DMS53 treated with DMSO at 0.1 percent for 48 hours (cell line): ENCODE results near the gene HOXC11.

Source experiments
- DNase-seq: peaks from one replicate; lab custom pipeline; 2025; ENCODE audit not compliant: unreplicated experiment; lab: John Stamatoyannopoulos, UW

HOXC11 gene

GRCh38 chr12:53984901-53985691 lies 12.2 kb downstream of the HOXC11 start, which contains the start of gene HOXC10:
Gene HOXC10, plus strand, starts transcription at chr12:53985146. Its CDS starts 114 bp downstream, at chr12:53985260.
- no peak for DNase-seq

DNA sequence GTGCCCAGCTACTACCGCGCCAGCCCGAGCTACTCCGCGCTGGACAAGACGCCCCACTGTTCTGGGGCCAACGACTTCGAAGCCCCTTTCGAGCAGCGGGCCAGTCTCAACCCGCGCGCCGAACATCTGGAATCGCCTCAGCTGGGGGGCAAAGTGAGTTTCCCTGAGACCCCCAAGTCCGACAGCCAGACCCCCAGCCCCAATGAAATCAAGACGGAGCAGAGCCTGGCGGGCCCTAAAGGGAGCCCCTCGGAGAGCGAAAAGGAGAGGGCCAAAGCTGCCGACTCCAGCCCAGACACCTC lies 12.7 kb downstream of the HOXC11 start:
- no peak for DNase-seq

DNA sequence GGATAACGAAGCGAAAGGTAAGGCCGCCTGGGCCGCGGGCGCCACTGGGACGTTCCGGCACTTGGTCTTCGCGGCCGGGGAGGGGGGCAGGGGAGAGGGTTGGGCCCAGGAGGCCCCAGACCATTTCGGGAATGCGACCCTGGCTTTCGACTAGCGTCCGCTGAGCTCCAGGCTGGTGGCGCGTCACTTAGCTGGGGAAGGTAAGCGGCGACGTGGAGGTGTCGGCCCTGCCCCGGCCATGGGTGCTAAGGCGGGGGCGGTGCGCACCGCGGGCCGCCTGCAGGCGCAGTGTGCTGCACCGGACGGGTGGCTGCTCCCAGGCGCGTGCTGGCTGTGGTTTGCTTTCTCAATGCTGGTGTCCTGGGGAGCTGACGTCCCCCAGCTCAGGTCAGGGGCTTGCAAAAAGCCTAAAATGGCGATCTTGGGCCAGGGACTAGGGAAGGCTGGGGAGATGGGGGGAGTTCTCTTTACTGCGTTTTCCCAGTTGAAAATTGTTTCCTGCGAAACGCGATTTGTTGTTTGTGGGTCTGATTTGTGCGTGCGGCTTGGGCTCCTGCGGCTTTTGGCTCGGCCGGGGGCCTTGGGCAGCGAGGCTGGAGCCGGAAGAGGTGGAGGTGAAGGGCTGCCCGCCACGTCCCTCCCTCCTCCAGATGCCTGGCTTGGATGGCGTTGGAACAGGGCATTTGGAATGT lies 13.2 kb downstream of the HOXC11 start:
- no peak for DNase-seq

DNA sequence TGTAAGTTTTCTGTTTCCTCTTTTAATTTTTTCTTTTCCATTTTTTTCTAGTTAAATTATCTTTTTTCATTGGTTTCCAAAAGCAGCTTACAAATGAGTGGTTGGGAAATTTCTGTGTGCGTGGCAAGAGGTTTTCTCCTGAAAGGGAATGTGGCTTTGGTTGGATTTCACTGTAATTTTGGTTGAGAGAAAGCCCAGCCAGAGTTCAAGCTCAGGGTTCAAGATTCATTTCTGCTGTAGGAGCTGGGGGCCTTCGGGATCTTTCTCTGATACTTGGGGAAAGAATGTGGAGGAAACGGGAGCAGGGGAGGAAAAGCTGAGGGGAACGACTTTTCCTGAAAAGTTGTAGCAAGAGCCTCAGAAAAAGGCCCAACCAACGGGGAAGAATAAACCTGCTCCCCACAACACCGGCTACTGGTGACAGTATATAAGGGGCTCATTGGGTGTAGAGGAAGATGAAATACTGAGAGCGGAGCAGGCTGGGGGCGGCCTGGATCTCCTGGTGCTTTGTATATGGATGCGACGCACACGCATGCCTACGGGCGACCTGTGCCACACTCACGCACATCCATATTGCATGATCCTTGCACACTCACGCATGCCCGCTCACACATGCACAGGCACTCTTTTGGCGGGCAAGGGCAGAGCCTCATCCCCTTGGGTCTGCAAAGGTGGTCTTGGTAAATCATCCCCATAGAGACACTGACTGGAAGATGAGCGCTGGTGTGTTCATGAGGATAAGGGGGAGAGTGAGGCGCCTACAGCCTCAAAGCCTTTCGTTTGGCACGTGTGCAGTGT lies 14.0 kb downstream of the HOXC11 start:
- DNase-seq = no peak

GRCh38 chr12:53987787-53988230 lies 14.9 kb downstream of the HOXC11 start:
- DNase-seq = no peak

- no peak for DNase-seq
Observed at GRCh38 chr12:53988541-53989226, 15.8 kb downstream of the HOXC11 start.

DNA sequence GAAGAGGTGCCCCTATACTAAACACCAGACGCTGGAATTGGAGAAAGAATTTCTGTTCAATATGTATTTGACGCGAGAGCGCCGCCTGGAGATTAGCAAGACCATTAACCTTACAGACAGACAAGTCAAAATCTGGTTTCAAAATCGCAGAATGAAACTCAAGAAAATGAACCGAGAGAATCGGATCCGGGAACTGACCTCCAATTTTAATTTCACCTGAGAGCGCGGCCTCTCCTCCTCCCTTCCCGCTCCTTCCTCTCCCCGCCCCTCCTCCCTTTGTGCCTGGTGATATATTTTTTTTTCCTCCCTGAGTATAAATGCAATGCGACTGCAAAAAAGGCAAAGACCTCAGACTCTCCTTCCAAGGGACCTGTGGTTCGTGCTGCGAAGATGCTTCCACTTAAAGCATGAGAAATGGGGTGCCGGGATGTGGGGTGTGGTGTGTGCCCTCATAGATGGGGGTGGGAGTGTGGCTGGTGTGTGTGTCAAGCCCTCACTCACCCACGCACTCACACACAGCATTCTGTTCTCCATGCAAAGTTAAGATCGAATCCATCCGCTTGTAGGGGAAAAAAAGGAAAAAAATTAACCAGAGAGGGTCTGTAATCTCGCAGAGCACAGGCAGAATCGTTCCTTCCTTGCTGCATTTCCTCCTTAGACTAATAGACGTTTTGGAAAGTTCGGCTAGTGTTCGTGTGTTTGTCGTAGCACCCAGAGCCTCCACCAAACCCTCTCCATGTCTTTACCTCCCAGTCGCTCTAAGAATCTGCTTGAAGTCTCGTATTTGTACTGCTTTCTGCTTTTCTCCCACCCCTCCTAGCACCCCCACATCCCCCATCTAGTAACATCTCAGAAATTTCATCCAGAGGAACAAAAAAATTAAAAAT lies 16.5 kb downstream of the HOXC11 start:
- DNase-seq = no peak

DNA sequence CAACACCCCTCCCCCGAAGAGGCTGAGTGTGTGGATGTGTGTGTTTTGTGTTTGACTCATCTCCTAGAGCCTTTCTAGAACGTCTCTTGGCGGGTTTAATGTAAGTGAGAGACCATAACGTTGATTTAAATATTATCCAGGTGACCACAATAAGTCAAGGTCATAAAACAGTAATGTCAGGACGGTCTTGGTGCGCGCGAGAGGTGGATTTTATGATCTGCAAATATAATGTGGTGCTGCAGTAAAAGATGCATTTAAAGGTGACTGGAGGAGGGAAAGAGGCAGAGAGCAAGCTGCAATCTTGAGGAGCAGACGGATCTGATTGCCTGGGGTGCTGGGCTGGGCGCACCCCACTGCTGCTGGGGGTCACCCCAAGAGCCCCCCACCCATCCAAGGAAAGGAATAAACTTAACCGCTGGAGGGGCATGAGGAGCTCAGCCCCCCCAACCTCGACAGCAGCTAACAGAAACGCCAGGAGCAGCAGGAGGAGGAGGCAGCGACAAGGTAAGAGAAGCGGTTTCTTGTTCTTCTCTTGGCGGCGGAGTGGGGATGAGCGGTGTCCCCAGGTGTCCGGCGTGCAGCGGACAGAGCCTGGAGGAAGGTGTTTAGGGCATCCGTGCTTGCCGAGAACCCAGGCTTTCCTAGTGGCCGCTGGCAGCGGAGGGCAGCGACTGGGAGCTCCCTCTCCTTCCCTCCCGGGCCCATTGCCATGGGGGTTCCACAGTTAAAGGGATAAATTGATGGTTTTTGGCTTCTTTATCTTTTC lies 17.6 kb downstream of the HOXC11 start:
- no peak for DNase-seq

DNA sequence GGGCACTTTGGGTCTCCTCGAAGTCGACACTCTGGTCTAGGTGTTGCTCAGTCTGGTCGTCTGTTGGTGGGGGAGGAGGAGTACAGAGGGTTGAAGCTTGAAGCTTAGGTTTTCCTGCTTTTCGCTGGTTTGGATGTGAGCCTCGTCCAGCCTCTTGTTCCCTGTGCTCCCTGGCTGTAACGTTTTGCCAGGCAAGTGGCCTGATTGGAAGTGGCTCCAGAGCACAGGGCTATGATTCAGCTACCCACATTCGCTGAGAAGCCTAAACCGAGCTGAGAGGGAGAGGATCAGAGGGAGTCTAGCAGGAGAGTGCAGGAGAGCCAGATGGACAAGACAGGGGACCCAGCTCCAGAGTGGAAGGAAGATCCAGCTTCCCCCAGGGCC lies 18.1 kb downstream of the HOXC11 start:
- DNase-seq = no peak

DNA sequence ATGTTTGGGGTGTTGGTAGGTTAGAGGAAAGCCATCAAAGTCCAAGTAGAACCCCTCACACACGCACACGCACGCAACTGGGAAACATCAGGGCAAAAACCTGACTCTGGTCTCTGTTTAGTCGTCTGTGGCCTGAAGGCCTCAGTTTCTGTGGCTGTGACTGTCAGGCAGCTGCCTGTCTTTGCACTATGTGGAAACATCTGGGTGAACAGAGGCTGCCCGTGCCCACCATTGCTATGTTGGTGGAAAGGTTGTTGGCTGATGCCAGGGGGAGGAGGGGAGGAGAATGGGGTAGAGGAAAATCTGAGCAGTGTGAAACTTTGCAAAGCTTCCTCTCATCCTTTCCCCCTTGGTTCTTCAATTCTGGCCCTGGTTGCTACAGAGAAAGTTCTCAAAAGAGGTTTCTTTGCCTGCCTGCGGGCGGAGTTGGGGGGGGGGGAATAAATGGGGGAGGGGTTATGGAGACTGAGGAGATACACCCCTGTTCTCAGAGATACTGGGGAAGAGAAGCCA lies 19.5 kb downstream of the HOXC11 start:
- DNase-seq = no peak

DNA sequence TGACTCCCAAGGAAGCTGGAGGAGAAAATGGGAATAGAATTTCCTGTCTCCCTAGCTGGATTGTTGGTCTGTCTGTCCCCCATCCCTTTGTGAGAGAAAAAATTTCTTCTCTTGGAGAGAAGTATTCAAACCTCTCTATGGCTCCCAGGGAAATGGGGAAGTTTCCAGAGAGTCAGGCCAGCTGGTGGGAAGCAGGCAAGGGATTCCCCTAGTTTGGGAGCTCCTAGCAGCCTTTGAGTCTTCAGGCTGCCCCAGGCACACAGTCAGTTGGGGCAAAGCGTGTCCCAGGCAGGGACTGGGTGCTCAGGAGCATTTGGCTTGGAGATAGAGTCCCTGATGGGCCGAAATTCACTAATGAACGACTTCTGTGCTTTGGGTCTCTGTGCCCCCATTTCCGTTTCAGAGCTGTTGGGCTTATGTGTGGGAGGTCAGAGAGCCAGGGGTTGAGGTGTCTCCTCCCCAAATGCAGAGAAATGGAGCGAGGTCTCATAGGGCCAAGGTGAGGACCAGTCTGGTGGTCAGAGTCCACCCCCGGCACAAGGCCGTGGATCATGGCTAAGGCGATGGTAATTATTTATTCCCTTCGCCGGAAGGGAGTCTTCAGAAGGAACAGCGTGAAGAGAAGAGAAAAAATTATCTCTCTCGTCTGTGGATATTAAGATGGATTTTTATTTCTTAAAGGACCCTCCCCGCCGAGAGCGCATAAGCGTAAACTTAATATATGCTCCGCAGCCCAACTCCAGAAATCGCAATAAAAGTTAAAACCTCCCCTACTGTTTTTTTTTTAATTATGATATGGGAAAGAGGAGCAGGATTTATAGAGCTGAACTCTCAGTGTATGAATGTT lies 20.5 kb downstream of the HOXC11 start:
- DNase-seq = no peak

- no peak for DNase-seq
Observed at GRCh38 chr12:53994009-53994263, 21.0 kb downstream of the HOXC11 start.

- no peak for DNase-seq
Observed at GRCh38 chr12:53994264-53995001, 21.5 kb downstream of the HOXC11 start.

DNA sequence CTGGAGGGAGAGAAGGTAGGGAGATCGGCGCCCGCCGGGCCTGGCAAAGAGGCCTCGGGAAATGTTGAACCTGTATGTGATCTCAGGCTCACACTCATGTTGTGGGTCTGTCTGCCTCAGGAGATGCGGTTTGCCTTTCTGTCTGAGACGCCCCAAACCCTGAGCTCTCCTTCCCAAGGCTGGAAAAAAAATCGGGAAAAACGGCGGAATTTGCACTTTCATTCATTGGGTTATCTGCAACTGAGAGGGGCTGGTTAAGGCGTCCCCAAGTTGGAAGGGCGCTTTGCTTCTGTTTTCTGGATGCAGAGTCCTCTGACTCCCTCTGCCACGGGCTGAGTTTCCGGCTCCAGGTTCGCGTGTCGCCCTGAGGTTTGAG lies 22.1 kb downstream of the HOXC11 start:
- no peak for DNase-seq

GRCh38 chr12:53995378-53996239 lies 22.7 kb downstream of the HOXC11 start:
- DNase-seq = no peak

DNA sequence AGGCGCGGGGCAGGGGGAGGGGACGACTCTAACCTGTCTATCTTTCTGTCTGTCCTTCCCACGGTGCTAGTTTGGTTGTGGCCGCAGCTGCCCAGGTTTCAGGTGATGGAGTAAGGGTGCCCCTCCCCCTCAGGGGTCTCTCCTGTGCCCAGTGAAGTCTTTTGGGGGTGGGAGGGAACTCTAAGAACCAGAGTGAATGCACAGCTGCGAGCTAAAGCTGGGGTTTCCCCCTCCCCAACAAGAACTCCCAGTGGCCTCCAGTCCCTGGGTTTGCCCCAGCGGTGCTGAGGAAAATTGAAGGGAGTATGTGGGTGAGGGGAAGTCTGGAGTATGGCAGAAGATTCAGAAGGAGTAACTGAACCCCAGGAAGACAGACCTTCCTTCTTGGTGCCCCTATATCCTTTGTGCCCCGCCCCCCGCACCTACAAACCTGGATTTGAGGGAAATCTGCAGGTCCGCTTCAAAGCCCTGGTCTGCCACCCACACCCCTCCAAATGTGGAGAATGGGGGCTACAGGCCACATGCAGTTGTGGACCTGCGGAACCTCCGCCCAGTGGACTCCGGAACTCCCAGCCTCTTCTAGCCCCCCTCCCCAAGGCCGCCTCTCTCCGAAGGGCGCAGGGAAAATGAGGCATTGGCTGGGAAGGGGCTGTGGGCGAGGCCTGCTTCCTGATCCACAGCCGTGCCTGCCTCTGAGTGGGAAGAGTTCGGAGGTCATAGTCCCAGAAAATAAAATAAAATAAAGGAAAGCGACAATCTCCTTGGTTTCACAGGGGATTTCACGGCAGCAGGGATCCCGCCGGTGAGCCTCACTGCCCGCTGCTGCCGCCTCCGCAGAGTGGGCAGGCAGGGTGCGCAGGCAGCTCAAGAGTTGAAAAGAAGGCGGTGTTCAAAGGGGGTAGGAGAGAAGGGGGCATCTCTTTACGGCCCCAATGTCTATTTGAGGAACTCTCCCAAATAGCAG lies 23.6 kb downstream of the HOXC11 start:
- DNase-seq = no peak
